AG09319 (cell line): Measurements from ENCODE around the gene HOXB7.

ENCODE experiments used
- DNase-seq: peaks from one replicate; pipeline ENCODE4 v3.0.0-alpha.2; 2010; ENCODE audit warnings: low read depth; ENCODE audit errors: extremely low read depth
- CTCF ChIP-seq: IDR thresholded peaks from 2 replicates; pipeline ENCODE4 v1.5.1; 2011; ENCODE audit warnings: low read depth, mild to moderate bottlenecking, inconsistent platforms, low read length, moderate library complexity

The HOXB7 gene

DNA sequence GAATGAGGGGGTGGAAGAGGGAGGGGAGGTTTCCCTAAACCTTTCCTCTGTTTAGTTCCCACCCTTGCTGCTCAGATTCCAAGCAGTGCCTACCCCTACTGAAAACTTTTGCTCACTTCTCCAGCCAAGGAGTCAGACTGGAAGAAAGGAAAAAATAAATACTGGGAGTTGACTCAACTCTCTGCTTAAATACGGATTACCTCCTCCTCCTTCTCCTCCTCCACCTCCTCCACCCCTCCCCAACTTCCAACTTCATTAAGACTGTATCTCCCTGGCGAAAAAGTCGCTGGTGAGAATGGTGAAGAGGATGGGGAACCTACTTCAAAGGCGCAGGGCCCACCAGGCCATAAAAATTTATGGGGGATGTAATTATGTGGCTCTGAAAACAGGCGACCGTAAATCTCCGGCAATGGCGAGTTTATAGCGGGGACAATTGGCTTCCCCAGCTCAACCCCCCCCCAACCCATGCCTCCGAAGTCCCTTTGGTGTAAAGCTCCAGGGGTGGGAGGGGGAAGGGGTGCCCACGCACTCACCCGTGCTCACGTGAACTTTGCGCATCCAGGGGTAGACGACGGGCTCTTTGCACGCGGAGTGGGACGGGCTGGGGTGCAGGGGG is 33.4 kb downstream of the HOXB7 start:
- no peak for DNase-seq
- no peak for TF ChIP-seq CTCF

DNA sequence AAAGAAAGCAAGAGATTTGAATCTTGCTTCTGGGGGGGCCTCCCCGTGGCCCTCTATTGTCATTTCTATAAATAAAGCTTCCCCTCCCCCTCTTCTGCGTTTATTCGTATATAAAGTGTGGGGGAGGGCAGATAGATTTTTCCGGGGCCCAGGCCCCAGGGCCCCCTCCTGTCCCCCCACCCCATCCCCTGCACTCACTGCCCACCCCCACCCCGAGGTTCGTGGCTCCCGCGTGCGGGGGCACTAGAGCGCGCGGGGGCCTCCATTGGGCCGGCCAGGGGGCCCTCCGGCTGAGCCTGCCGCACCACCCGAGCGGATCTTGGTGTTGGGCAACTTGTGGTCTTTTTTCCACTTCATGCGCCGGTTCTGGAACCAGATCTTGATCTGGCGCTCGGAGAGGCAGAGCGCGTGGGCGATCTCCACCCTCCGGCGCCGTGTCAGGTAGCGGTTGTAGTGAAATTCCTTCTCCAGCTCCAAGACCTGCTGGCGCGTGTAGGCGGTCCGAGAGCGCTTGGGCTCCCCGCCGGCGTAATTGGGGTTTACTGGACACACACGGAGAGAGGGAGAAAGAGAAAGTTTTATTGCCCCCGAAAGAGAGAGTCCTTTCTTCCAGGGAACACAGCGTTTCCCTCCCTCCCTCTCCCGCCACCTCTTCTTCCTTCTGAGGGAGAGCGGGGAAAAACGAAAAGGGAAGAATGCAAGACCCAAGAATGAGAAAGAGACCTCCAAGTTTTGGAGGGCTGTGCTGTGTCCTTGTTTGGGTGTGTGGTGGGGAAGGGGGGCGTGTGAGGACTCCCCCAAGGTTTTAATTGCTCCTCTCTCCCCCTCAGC is 34.1 kb downstream of the HOXB7 start:
- TF ChIP-seq CTCF, result no peak

GRCh38 chr17:48575673-48576478 is 34.9 kb downstream of the HOXB7 start:
- DNase-seq, result no peak
- TF ChIP-seq CTCF, result no peak

More for the DNA sequence above, 34.1 kb downstream of the HOXB7 start:
- DNase-seq, result no peak

GRCh38 chr17:48575066-48575582 is 35.7 kb downstream of the HOXB7 start:
- no peak for DNase-seq
- no peak for TF ChIP-seq CTCF

DNA sequence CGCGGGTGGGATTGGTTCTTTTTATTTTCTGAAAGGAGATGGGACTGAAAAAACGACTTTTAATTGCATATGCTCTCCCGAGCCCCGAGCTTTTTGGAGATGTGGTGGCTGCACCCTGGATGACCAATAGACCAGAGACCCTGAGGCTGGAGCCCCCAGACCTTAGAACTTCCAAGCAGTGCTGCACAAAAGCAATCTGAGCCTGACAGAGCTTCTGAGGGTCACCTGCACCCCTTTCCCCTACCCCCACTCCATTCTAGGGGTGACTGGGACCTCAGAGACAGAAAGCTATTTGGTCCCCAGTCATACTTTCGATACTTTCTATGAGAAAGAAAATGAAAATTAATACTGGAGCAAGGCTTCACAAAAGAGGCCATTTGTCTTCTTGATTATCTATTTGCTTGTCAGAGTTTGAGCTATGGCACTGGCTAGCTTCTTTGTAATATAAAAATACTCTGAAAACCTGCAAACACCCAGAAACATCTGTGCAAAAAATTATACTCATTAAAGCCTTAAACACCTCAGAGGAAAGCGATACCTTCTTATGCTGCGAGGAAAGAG is 36.2 kb downstream of the HOXB7 start:
- TF ChIP-seq CTCF, result no peak
- DNase-seq, result no peak

DNA sequence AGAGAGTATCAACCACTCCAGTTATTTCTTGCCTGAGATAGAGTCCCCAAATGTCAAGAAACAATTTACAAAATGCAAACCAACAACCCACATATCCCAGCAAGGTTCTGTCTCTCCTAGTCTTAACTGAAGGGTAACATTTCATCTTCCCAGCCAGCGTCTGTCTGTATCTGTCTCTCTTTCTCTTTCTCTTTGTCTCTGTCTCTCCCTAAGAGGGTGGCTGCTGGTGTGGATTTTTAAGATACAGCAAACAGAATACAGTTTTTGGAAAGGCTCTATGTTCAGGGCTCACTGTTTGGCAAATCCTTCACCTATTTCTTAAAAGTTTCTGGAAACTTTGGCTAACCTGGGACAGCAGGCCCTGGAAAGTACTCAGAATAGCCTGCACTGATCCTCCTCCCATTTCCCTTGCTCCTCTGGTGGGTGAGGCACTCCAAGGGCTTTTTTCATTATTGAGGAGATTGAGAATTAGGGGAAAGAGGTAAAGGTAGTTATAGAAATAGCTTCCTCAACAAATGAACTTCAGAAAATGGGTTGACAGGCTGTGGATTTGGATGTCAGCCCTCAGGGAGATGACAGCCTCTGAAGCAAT is 38.9 kb downstream of the HOXB7 start:
- DNase-seq, result no peak

More for the DNA sequence above, 38.9 kb downstream of the HOXB7 start:
- no peak for TF ChIP-seq CTCF
